EL (cell line): ENCODE data around the gene GABRE.
"Not testable (repeated sequence)": the region's sequence is repeated elsewhere in the genome, so short reads cannot be mapped to it uniquely, and the experiment has no call there.

Experiments
- DNase-seq: peaks from one replicate; pipeline ENCODE4 v3.0.0-alpha.2; 2016

The GABRE gene

DNA sequence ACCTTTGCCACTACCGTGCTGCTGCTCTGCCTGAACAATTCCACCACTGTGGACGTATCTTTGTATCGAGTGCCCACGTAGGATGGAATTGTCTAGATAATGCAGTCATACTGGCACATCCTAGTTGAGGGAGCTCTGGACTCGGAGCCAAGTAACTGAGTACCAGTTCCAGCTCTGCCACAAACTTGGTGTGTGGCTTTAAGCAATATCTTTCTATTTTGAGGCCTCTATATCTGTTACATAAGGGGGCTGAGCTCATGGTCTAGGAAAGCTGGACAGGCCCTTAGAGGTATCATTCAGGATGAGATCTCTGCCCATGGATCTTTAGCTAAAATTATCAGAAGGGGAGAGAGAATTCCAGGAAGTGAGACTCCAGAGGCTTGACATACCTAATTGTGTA, 12.4 kb downstream of the GABRE start:
- DNase-seq: no peak

DNA sequence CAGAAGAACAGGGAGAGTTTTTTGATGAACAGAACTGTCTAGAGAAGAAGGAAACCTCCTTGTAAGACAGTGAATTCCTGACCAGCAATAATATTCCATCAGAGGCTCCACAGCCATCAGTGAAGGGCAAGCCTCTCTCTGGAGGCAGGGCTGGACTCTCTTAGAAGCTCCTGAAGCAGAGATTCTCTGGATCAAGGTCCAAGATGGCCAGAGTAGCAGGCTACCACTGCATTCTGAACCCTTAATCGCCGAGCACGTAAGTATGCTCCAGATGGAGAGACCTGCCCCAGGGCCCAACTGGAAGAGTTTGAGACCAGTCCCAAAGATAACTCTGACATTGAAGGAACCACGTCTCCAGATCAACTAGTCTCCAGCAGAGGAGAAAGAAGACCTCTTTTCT, 16.4 kb downstream of the GABRE start:
- DNase-seq: no peak

DNA sequence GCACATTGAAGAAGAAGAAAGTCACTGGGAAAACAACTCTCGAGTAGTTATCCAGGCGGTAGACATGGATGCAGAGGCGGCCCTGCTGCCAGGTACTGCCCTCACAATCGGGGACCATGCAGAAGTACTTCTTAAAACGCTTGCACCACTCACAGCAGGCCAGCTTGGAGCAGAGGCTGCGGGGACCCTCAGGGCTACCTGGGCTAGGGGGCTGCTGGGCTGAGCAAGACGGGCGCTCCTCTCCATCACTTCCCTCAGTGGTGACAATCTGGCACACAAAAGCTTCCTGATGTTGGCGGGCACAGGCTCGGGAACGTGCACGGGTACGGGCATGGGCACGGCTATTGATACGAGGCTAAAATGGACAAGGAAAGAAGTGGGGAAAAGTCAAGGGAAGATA, 19.7 kb downstream of the GABRE start:
- DNase-seq: no peak

DNA sequence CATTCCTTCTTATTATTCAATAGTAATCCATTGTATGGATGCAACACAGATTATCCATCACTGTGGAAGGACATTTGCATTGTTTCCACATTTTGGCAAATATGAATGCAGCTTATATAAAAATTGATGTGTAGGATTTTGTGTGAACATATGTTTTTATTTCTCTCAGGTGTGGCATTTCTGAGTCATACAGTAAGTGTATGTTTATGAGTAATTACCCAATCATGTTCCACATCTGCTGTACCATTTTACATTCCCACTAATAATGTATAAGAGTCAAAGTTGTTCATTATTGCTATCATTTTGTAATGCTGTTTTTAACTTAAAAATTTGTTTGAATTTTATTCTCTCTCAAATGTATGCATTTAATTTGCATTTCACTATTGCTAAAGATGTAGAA, 36.3 kb downstream of the GABRE start:
- no peak for DNase-seq

DNA sequence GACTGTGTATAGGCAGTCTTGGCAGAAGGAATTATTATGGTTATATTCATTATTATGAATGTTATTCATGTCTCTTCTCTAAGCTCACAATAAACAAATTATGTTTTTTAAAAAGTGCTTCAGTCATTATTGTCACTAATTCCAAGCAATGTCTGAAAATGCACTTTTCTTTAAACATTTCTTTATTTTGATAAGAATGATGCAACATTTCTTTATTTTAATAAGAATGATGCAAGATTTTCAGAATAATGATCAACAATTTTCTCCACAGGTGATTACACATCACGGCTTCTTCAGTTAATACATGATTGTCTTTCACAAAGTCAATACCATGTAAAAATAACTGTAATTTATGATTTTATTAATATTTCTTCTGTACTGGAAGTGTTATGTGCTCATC, 39.1 kb downstream of the GABRE start:
- no peak for DNase-seq

DNA sequence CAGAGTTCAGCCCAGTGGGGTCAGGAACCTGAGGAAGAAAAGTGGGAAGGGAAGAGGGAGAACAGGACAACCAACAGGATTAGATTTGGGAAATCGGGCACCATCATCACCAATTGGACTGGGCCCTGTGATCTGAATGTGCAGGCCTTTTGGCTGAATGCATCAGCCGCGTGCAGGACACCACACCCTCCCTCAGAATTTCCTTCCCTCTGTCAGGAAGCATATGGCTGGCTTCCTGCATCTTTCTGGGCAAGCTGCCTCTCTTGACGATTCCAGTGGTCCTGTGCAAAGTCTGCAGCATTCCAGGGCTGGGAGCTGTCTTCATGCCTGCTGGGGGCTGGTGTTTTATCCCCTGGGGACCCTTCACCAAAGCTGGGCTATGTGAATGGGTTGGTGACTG, 45.4 kb downstream of the GABRE start:
- DNase-seq: no peak

DNA sequence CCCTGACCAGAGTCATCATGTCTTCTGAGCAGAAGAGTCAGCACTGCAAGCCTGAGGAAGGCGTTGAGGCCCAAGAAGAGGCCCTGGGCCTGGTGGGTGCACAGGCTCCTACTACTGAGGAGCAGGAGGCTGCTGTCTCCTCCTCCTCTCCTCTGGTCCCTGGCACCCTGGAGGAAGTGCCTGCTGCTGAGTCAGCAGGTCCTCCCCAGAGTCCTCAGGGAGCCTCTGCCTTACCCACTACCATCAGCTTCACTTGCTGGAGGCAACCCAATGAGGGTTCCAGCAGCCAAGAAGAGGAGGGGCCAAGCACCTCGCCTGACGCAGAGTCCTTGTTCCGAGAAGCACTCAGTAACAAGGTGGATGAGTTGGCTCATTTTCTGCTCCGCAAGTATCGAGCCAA, 50.8 kb downstream of the GABRE start:
- DNase-seq: no peak

DNA sequence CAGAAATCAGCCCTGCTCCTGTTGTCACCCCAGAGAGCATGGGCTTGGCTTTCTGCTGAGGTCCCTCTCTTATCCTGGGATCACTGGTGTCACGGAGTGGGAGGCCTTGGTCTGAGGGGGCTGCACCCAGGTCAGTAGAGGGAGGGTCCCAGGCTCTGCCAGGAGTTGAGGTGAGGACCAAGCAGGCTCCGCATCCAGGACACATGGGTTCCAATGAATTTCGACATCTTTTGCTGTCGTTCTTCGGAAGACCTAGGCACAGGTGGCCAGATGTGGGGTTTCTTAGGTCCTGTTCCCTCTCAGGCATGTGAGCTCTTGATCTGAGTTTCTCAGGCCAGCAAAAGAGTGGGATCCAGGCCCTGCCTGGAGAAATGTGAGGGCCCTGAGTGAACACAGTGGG, 51.8 kb downstream of the GABRE start:
- no peak for DNase-seq

DNA sequence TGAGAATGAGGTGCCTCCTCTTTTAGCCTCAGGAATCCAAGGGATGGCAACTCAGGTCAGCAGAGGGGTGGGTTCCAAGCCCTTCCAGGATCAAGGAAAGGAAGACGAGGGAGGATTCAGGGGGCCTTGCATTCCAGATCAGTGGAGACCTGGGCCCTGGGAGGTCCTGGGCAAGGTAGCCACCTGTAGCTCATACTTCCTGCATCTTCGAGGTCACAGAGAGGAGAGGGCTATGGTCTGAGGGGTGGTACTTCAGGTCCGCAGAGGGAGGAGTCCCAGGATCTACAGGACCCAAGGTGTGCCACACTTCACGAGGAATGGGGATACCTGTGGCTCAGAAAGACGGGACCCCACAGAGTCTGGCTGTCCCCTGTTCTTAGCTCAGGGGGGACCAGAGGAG, 52.6 kb downstream of the GABRE start:
- no peak for DNase-seq

DNA sequence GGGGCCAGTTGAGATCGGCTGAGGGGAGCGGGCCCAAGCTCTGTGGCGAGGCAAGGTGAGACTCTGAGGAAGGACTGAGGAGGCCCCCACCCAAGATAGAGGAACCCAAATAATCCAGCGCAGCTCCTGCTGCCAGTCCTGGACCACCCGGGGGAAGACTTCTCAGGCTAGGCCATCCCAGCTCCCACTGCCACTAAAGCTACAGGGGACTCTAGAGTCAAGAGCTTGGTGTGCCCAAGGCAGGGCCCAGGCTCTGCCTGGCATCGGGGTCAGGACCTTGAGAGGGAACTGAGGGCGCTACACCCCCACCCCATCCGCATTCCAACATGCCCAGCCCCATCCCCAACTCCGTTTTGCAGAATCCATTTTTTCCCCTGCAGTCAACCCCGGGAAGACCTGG, 53.2 kb downstream of the GABRE start:
- no peak for DNase-seq

DNA sequence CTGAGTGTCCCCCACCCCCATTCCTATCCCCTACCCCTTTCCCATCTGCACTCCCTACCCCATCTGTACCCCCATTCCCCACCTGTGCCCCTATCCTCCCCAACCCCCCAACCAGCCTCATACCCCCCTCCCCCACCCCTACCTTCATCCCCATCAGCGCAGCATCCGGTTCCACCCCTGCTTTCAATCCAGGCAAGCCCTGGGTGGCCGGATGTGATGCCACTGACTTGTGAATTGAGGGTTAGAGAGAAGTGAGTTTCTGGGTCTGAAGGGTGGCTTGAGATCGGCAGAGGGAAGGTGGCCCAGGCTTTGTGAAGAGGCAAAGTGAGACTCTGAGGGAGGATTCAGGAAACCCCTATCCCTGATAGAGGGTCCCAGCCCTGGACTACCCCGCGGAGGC, 53.9 kb downstream of the GABRE start:
- DNase-seq: no peak

DNA sequence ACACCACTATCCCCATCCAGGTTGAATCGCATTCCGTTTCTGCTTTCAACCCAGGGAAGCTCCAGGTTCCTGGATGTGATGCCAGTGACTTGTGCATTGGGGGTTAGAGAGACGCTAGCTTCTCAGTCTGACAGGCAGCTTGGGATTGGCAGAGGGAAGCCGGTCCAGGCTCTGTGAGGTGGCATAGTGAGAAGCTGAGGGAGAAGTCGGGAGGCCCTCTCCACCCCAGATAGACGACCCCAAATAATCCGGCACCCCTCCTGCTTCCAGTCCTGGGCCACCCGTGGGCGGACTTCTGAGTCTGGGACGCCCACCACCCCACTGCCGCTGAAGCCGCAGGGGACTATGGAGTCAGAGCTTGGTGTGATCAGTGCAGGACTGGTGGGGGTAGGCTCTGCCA, 54.4 kb downstream of the GABRE start:
- no peak for DNase-seq

DNA sequence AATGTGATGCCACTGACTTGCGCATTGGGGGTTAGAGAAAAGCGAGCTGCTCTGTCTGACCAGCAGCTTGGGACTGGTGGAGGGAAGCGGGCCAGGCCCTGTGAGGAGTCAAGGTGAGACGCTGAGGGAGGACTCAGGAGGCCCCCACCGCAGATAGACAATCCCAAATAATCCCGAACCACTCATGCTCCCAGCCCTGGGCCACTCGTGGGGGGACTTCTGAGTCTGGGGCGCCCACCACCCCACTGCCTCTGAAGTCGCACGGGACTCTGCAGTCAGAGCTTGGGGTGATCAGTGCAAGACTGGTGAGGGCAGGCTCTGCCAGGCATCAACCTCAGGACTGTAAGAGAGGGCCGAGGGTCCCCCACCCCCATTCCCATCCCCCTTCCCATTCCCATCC, 54.9 kb downstream of the GABRE start:
- DNase-seq: no peak

DNA sequence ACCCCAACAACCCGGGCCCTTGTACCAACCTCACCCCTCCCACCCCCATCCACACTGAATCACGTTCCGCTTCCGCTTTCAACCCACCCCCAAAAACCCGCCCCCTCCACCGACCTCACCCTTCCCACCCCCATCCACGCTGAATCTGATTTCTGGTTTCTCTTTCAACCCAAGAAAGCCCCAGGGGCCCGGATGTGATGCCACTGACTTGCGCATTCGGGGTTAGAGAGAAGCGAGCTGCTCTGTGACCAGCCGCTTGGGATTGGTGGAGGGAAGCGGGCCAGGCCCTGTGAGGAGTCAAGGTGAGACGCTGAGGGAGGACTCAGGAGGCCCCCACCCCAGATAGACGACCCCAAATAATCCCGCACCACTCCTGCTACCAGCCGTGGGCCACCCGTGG, 55.7 kb downstream of the GABRE start:
- not testable (repeated sequence) for DNase-seq

DNA sequence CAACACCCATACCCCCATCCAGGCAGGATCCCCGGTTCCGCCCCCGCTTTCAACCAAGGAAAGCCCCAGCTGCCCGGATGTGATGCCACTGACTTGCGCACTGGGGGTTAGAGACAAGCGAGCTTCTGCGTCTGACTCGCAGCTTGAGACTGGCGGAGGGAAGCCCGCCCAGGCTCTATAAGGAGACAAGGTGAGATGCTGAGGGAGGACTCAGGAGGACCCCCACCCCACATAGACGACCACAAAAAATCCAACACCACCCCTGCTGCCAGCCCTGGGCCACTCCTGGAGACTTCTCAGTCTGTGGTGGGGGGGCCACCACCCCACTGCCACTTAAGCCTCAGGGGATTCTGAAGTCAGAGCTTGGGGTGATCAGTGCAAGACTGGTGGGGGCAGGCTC, 61.7 kb downstream of the GABRE start, which contains the start of gene MAGEA4:
MAGEA4 (plus strand) TSS at position 110 of the 400 bp plus-strand sequence. CDS start 10,776 bp downstream, outside the sequence.
- no peak for DNase-seq

DNA sequence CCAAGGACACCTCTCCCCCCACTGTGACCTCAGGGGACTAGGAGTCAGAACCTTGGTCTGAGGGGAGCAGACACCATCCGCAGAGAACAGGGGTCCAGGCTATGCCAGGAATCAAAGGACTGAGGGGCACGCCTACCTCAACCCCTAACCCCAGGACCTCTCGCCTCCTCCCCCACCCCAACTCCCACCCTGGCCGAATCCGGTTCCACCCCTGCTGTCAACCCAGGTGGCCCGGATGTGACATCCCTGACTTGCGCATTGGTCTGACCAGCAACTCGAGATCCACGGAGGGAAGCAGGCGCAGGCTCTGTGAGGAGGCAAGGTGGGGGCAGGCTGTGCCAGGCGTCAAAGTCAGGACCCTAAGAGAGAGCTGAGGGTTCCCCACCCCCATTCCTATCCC, 62.3 kb downstream of the GABRE start:
- DNase-seq: no peak

DNA sequence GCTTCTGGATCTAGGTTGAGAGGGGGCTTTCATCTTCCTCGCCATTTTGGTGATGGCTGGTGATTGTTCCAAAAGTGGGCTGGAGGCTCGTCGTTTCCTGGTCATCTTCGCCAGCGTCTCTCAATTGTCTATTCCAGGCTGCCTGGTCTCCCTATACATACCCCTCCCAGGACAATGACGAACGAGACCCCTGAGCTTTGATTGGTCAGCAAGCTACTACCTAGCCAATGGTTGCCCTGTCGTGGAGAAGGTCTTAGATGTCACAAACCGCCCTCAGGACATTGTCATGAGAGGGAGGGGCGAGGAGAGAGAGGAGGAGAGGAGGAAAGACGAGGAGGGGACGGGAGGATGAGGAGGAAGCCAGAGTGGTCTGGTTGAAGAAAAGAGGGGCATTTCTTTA, 69.5 kb downstream of the GABRE start:
- DNase-seq: no peak
